ENCODE measurements around the gene SCAMP4. TPM values are rescaled to one million over a fixed set of nuclear protein-coding genes. Genes with fewer than 3 reads are reported as not detected.

Gene SCAMP4
- total RNA-seq, 2 experiments from 2014 or later = 21.3 to 49.9 TPM

DNA sequence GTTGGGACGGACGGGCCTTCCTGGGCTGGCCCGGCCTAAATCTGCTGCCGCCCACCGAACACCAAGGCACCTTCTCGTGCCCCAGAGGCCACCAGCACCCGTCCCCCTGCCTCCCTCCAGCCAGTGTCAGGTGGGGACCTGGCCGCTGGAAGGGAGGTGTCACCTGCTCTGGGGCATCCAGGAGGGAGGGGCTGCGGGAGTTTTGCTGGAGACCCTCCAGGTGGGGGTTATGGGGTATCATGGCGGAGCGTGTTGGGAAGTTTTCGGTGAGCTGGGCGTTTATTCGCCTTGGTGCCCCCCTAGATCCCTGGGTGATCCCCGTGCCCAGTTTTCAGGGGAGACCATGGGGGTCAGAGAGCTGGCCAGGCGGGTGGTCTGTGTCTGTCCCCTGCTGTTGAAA, 45.4 kb downstream of the SCAMP4 start:
- no TSS peak for BruUV-seq (replicated peaks)
- Histone ChIP-seq H3K9me2 (ENCODE audit: insufficient read depth, low read length) (no peaks in the 10 kb centered on the region), H3K4me3 (ENCODE audit: low read depth, low read length, poor library complexity, severe bottlenecking) (no peak overlapping the region), H3K79me2 (ENCODE audit: insufficient read depth, low read depth, low read length) (peaks cover 29% of the 10 kb centered on the region), H3K4me2 (ENCODE audit: low read length) (no peak overlapping the region), H3K27ac (ENCODE audit: low read depth, low read length, poor library complexity, severe bottlenecking) (no peak overlapping the region), H3K9me3 (ENCODE audit: low read length) (no peaks in the 10 kb centered on the region), H4K20me1 (ENCODE audit: insufficient read depth, low read length) (no peaks in the 10 kb centered on the region), H3K36me3 (ENCODE audit: insufficient read depth, low read length) (peaks cover 40% of the 10 kb centered on the region), H3K4me1 (ENCODE audit: insufficient read depth, low read length, poor library complexity, severe bottlenecking) (no peaks in the 10 kb centered on the region), H2AFZ (ENCODE audit: low read length) (no peak overlapping the region)
- CTCF ChIA-PET (ENCODE audit: unreplicated experiment) = no interaction called here
- intact Hi-C loops (cut with micrococcal nuclease; ENCODE audit: unreplicated experiment) = no loop called here
- no peak for TF ChIP-seq EZH2phosphoT487 (IDR thresholded peaks at IDR 0.05; ENCODE audit: borderline replicate concordance, low read depth, low read length)
- TF ChIP-seq, protein P1, sequence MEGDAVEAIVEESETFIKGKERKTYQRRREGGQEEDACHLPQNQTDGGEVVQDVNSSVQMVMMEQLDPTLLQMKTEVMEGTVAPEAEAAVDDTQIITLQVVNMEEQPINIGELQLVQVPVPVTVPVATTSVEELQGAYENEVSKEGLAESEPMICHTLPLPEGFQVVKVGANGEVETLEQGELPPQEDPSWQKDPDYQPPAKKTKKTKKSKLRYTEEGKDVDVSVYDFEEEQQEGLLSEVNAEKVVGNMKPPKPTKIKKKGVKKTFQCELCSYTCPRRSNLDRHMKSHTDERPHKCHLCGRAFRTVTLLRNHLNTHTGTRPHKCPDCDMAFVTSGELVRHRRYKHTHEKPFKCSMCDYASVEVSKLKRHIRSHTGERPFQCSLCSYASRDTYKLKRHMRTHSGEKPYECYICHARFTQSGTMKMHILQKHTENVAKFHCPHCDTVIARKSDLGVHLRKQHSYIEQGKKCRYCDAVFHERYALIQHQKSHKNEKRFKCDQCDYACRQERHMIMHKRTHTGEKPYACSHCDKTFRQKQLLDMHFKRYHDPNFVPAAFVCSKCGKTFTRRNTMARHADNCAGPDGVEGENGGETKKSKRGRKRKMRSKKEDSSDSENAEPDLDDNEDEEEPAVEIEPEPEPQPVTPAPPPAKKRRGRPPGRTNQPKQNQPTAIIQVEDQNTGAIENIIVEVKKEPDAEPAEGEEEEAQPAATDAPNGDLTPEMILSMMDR (conservative IDR thresholded peaks at IDR 0.05; ENCODE audit: low read length) = no peak
- POLR2A ChIA-PET = interaction anchor here (0.6 kb wide), 1 partner anchor 197 kb away, joined by 3 read pairs; no protein-coding TSS in a partner anchor
- no peak for DNase-seq (ENCODE audit: low spot score)

DNA sequence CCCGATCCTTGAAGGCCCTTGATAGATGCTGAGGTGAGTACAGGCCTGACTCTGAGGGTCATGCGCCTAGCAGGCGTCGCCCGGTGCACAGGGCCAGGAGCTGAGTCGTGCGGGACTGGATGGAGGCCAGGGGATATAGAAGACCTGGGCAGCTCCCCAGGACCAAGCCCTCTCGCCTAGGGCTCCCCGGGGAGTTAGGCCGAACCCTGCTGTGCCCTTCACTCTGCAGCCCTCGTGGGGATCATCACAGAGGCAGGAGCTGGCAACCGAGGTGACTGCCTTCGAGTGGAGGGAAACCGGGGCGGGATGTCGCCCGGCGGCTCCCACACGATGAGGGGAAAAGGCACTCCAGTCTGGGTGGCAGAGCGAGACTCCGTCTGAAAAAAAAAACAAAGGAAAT, 47.4 kb downstream of the SCAMP4 start:
- ChIA-PET CTCF (ENCODE audit: unreplicated experiment) (no interaction called here), POLR2A (no interaction called here)
- no peak overlapping the region for H2AFZ ChIP-seq (ENCODE audit: low read length)
- H3K4me3 ChIP-seq (ENCODE audit: low read depth, low read length, poor library complexity, severe bottlenecking) = no peak overlapping the region
- no peaks in the 10 kb centered on the region for H3K9me2 ChIP-seq (ENCODE audit: insufficient read depth, low read length)
- H3K9me3 ChIP-seq (ENCODE audit: low read length) = no peaks in the 10 kb centered on the region
- H3K4me2 ChIP-seq (ENCODE audit: low read length) = no peak overlapping the region
- no peaks in the 10 kb centered on the region for H4K20me1 ChIP-seq (ENCODE audit: insufficient read depth, low read length)
- H3K79me2 ChIP-seq (ENCODE audit: insufficient read depth, low read depth, low read length) = peaks cover 18% of the 10 kb centered on the region; the same call in 1 of the 2 replicates
- peaks cover 35% of the 10 kb centered on the region for H3K36me3 ChIP-seq (ENCODE audit: insufficient read depth, low read length)
- no peak for TF ChIP-seq EZH2phosphoT487 (IDR thresholded peaks at IDR 0.05; ENCODE audit: borderline replicate concordance, low read depth, low read length)
- TF ChIP-seq, protein P1 (conservative IDR thresholded peaks at IDR 0.05; ENCODE audit: low read length) = no peak
- DNase-seq (ENCODE audit: low spot score) = no peak
- no TSS peak for BruUV-seq (replicated peaks)
- no peak overlapping the region for H3K27ac ChIP-seq (ENCODE audit: low read depth, low read length, poor library complexity, severe bottlenecking)
- intact Hi-C loops (cut with micrococcal nuclease; ENCODE audit: unreplicated experiment) = no loop called here
- H3K4me1 ChIP-seq (ENCODE audit: insufficient read depth, low read length, poor library complexity, severe bottlenecking) = no peaks in the 10 kb centered on the region

DNA sequence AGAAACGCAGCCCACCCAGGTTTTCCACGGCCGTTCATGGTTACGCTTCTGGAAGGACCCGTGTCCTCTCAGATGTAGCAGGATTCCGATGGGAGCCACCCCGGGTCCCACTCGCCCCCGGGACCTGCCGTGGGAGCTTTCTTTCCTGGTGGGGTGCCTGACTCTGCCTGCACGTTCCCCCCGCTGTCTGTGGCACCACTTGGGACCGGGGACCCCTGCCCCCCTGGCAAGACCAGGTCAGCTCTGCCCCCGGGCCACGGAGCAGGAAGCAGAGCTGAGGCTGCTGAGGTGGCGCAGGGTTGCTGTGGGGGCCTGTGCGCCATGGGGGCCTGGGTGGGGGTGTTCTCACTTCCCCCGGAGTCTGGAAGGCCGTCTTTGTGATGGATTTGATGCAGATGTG, 47.8 kb downstream of the SCAMP4 start:
- Histone ChIP-seq H2AFZ (ENCODE audit: low read length) (no peak overlapping the region), H3K9me2 (ENCODE audit: insufficient read depth, low read length) (no peaks in the 10 kb centered on the region), H3K9me3 (ENCODE audit: low read length) (no peaks in the 10 kb centered on the region), H3K4me2 (ENCODE audit: low read length) (no peak overlapping the region), H3K27ac (ENCODE audit: low read depth, low read length, poor library complexity, severe bottlenecking) (no peak overlapping the region), H3K4me3 (ENCODE audit: low read depth, low read length, poor library complexity, severe bottlenecking) (no peak overlapping the region), H4K20me1 (ENCODE audit: insufficient read depth, low read length) (no peaks in the 10 kb centered on the region), H3K36me3 (ENCODE audit: insufficient read depth, low read length) (peaks cover 35% of the 10 kb centered on the region), H3K79me2 (ENCODE audit: insufficient read depth, low read depth, low read length) (peaks cover 18% of the 10 kb centered on the region; the same call in 1 of the 2 replicates), H3K4me1 (ENCODE audit: insufficient read depth, low read length, poor library complexity, severe bottlenecking) (no peaks in the 10 kb centered on the region)
- DNase-seq (ENCODE audit: low spot score) = no peak
- BruUV-seq (replicated peaks) = no TSS peak
- CTCF ChIA-PET (ENCODE audit: unreplicated experiment) = no interaction called here
- intact Hi-C loops (cut with micrococcal nuclease; ENCODE audit: unreplicated experiment) = no loop called here
- TF ChIP-seq, protein P1 (conservative IDR thresholded peaks at IDR 0.05; ENCODE audit: low read length) = no peak
- no peak for TF ChIP-seq EZH2phosphoT487 (IDR thresholded peaks at IDR 0.05; ENCODE audit: borderline replicate concordance, low read depth, low read length)
- POLR2A ChIA-PET = no interaction called here

All from OCI-LY7 (cell line).